Vagina (tissue), 2 donors: ENCODE measurements around the gene KLHL6.

Experiments used
- CTCF ChIP-seq, 3 experiments: fragments of 450-650 bp in 2 of 3; fragments of 200-600 bp in 1 of 3; sonication (generic) in 1 of 3; IDR thresholded peaks; one replicate each; pipeline ENCODE4 v1.5.1; 2017 to 2019; ENCODE audit warnings: antibody characterized with exemption in 3 of 3, mild to moderate bottlenecking in 2 of 3, moderate library complexity in 2 of 3
- POLR2A ChIP-seq, 2 donors: fragments of 450-650 bp; IDR thresholded peaks; one replicate each; pipeline ENCODE4 v1.6.1; 2017; ENCODE audit warnings: antibody characterized with exemption in 2 of 2, mild to moderate bottlenecking in 2 of 2, moderate library complexity in 2 of 2
- POLR2AphosphoS5 ChIP-seq, 2 donors: sonication (generic); formaldehyde crosslinking; IDR thresholded peaks; one replicate each; pipeline ENCODE4 v1.9.0; 2017; ENCODE audit warnings: antibody characterized with exemption in 2 of 2, mild to moderate bottlenecking in 2 of 2, low read depth in 1 of 2; ENCODE audit not compliant: insufficient read depth in 1 of 2

GRCh38 chr3:183545708-183546107, 9.8 kb downstream of the KLHL6 start:
- no peak for TF ChIP-seq POLR2A (IDR thresholded peaks at IDR 0.05)
- TF ChIP-seq CTCF (IDR thresholded peaks at IDR 0.05), result no peak
- no peak for TF ChIP-seq POLR2AphosphoS5 (IDR thresholded peaks at IDR 0.05; ENCODE audit: insufficient read depth in 1 of 2, low read depth in 1 of 2)
